CD4-positive, alpha-beta T cell treated with Interleukin-21 for 1 hour (primary cell): ENCODE data around the gene OR13C2.
"Not testable (repeated sequence)": the region's sequence is repeated elsewhere in the genome, so short reads cannot be mapped to it uniquely, and the experiment has no call there.

Source experiments
- DNase-seq: peaks from one replicate; pipeline ENCODE4 v3.0.0-alpha.2; 2020

Gene OR13C2

DNA sequence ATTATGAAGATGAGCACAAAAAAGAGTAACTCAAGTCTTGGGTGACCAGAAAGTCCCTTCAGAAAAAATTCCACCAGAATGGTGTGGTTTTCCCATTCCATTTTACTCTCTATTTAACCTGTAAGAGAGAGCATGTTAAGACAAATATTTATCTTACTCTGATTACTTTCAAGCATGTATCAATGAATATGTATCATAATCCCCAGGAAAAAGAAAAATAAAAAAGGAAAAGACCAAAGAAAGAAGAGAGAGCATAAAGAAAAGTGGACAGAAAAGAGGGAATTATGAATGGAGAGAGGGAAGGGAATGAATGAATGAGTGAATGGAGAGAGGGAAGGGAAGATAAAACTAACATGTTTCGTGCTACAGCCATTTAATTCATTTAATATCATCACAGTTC is at the start of gene OR13C2:
TSS of gene OR13C2 (minus strand) at position 101 of the 400 bp plus-strand sequence. CDS start at position 101, 0 bp downstream.
- DNase-seq, result not testable (repeated sequence)

DNA sequence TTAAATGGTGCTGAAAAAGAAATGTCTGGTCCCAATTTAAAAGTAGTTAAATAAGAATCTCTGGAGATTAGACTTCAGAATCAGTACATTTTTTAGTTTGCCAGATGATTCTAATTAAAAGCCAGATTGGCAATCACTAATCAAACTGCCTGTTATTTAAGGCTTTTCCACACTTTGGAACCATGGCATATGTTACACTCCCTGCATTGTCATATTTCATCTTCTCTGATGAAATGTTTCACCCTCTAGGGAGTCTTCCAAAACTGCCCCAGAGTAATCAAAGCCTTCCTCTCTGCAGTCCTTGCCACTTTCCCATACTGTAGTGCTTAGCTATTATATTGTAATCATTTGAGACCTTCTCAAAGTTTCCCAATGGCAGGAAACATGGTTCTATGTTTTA is 30.0 kb upstream of the OR13C2 start:
- no peak for DNase-seq

DNA sequence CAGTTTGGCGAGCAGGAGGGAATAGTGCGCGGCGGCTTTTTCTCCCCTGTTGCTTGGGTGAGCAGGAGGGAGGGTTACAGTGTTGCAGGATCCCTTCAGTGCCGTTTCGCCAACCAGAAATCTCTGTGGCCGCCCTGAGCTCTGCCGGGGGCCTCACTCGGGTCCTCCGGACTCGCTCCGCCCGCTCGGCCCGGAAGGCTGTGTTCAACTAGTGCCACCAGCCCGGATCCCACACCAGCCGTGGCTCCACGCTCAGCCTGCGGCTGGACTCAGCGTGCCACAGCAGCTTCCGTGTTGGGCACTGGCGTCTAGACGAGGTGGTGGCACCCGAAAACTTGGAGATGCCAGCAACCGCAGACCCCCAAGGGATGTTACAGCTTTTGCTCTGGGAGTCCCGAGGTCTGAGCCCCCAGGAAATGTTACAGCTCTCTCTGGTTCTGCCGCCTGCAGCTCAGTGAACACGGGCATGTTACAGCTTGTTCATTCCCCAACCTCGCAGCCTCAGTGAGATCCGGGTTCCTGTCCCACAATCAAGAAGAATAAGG is 28.6 kb upstream of the OR13C2 start:
- no peak for DNase-seq

GRCh38 chr9:104625964-104626363 is 20.5 kb upstream of the OR13C2 start:
- not testable (repeated sequence) for DNase-seq

GRCh38 chr9:104618104-104618503 is 12.7 kb upstream of the OR13C2 start, which contains the start of gene OR13C9:
OR13C9 (minus strand) TSS chr9:104618204; CDS start chr9:104618204, 0 bp downstream.
- DNase-seq, result no peak

GRCh38 chr9:104617418-104617817 is 12.0 kb upstream of the OR13C2 start:
- no peak for DNase-seq

DNA sequence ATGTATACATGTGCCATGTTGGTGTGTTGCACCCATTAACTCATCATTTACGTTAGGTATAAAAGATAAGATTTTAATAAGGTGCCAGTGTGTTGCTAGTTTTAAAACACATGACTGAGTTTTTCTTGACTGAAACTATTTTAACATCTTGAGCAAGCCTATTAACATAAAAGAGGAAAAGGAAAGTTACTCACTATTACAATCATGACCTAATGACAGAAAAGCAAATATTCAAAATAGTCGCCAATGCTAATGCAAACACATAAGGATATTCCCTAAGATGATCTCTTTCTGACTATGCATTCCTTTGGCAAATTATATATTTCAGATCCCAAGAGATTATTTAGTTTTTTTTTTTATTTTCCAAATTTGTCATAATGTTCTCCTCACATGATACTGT is 5.8 kb upstream of the OR13C2 start:
- DNase-seq, result no peak

- DNase-seq, result no peak
Observed at GRCh38 chr9:104608336-104608735, 2.9 kb upstream of the OR13C2 start.

DNA sequence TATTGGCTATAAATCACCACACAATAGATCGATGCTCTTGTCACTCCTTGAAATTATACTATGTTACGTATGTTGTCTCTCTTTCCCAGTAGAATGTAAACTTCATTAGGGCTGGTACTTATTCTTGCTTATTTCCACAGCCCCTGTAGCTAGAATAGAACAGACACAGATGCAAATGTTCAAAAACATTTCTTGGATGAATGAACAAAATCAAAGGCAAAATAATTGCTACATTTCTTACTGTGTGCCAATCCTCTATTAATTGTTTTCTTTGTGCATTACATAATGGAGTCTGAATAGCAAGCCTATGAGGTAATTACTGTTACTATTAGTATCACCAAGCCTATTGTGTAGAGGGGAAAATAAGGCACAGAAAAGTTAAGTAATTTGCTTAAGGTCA is 725 bp upstream of the OR13C2 start:
- no peak for DNase-seq

DNA sequence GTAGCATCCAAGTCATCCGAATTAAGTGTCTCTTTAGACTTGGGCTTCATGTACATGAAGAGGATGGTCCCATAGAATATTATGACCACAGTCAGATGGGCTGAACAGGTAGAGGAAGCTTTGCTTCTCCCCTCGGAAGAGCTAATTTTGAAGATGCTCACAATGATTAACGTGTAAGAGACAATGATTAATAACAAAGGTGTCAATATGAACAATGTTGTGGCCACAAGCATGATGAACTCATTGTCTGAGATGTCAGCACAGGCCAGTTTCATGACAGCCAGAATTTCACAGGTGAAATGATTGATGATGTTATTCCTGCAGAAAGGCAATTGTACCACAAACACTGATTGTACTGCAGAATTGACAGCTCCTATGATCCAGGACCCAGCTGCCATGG is 626 bp downstream of the OR13C2 start:
- DNase-seq, result no peak

DNA sequence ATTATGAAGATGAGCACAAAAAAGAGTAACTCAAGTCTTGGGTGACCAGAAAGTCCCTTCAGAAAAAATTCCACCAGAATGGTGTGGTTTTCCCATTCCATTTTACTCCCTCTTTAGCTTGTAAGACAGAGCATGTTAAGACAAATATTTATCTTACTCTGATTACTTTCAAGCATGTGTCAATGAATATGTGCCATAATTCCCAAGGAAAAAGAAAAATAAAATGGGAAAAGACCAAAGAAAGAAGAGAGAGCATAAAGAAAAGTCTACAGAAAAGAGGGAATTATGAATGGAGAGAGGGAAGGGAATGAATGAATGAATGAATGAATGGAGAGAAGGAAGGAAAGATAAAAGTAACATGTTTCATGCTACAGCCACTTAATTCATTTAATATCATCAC is 6.1 kb downstream of the OR13C2 start, which contains the start of gene OR13C5:
TSS of gene OR13C5 (minus strand) at position 101 of the 400 bp plus-strand sequence. CDS start at position 101, 0 bp downstream.
- DNase-seq, result not testable (repeated sequence)

DNA sequence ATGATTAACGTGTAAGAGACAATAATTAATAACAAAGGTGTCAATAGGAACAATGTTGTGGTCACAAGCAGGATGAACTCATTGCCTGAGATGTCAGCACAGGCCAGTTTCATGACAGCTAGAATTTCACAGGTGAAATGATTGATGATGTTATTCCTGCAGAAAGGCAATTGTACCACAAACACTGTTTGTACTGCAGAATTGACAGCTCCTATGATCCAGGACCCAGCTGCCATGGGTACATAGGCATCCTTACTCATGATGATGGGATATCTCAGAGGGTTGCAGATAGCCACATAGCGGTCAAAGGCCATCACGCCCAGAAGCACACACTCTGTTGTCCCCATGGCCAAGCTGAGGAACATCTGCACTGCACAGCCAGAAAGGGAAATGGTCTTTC is 6.7 kb downstream of the OR13C2 start:
- DNase-seq, result not testable (repeated sequence)

GRCh38 chr9:104589626-104590025 is 15.8 kb downstream of the OR13C2 start:
- no peak for DNase-seq

GRCh38 chr9:104586496-104587180 is 18.8 kb downstream of the OR13C2 start:
- DNase-seq, result no peak

- no peak for DNase-seq
Observed at GRCh38 chr9:104580562-104580961, 24.9 kb downstream of the OR13C2 start.

- no peak for DNase-seq
Observed at GRCh38 chr9:104577263-104577662, 28.2 kb downstream of the OR13C2 start.

- no peak for DNase-seq
Observed at GRCh38 chr9:104575456-104575855, 30.0 kb downstream of the OR13C2 start.

DNA sequence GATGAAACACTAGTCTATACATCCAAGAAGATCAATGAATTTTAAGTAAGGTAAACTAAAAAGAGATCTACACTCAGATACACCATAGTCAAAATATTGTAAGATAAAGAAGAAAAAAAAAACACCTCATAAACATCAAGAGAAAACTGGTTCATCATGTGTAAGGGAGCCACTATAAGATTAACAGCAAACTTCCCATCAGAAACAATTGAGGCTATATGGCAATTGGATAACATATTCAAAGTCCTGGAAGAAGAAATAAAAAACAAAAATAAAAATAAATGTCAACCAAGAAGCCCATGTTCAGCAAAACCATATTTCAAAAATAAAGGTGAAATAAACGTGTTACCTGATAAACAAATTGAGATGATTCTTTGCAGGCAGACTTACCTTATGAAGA is 32.8 kb downstream of the OR13C2 start:
- DNase-seq, result no peak

DNA sequence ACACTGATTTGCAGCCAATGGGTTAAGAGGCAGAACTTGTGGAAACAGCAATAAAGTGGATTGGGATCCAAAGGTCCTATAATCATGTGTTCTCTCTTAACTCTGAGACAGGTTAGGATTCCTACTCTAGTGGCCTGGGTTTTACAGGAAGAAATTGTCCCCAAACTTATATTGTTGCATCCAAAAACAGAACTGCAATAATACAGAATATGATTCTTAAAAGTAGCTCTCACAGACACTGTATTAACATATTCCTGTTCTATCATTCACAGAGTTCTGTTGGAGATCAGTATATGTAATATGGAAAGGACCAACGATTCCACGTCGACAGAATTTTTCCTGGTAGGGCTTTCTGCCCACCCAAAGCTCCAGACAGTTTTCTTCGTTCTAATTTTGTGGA is 36.6 kb downstream of the OR13C2 start, which contains the start of gene OR13C8:
TSS of gene OR13C8 (plus strand) at position 301 of the 400 bp plus-strand sequence. CDS start at position 301, 0 bp downstream.
- no peak for DNase-seq

DNA sequence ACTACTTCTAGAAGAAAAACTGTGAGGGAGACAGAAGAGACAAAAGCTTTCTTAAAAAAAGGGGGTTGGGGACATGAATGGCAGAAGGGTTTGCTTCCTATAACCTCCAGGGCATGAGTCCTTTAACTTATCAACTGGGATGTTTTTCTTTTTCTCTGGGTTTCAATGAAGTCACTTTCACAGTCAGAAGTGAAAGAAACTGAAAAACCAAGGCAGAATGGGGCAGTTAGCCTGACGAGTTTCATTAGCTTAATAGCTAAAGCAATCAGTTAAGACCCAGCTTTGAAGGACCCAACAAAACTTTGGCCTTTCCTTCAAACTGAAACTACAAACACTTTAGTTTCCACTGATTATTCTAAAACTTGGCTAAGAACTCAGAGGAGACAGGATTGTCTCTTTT is 41.1 kb downstream of the OR13C2 start:
- DNase-seq, result no peak

- no peak for DNase-seq
Observed at GRCh38 chr9:104556830-104557634, 48.4 kb downstream of the OR13C2 start.

DNA sequence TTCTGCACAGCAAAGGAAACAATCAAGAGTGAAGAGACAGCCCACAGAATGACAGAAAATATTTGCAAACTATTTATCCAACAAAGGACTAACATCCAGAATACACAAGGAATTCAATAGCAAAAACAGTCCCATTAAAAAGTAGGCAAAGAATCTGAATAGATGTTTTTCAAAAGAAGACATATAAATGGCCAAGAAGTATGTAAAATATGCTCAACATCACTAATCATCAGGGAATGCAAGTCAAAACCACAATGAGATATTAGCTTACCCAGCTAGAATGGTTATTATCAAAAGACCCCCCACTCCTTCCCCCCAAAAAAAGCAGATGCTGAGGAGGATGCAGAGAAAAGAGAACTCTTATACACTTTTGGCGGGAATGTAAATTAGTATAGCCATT is 49.9 kb downstream of the OR13C2 start:
- DNase-seq, result no peak
